K562 (cell line): ENCODE results near the gene DNAJC2. TPM values are rescaled to one million over a fixed set of nuclear protein-coding genes. Genes with fewer than 3 reads are reported as not detected.

Source experiments
- DACH1 ChIP-seq: fragments of 450-650 bp; IDR thresholded peaks from 2 replicates; pipeline ENCODE4 v1.6.1; 2018; ENCODE audit not compliant: partially characterized antibody
- EP300 ChIP-seq: IDR thresholded peaks from 2 replicates; pipeline ENCODE4 v1.6.1; 2012; ENCODE audit warnings: low read length, improper control_type of control experiment
- GTF3C2 ChIP-seq: IDR thresholded peaks from 3 replicates; pipeline ENCODE4 v1.6.1; 2011; ENCODE audit warnings: borderline replicate concordance, mild to moderate bottlenecking, moderate library complexity; ENCODE audit not compliant: insufficient read length; ENCODE audit errors: extremely low read depth
- KDM4B ChIP-seq, 2 experiments: fragments of 450-650 bp in 1 of 2; sonication (generic) in 1 of 2; IDR thresholded peaks; 2 replicates each; pipeline ENCODE4 v1.6.1; 2016 to 2017; ENCODE audit warnings: borderline replicate concordance in 2 of 2, antibody characterized with exemption in 1 of 2, low read depth in 1 of 2, mild to moderate bottlenecking in 1 of 2
- NEUROD1 ChIP-seq: fragments of 150-350 bp; IDR thresholded peaks from 2 replicates; pipeline ENCODE4 v1.6.1; 2014; ENCODE audit warnings: borderline replicate concordance, low read length, low read depth; ENCODE audit not compliant: partially characterized antibody
- NFRKB ChIP-seq: fragments of 450-650 bp; IDR thresholded peaks from 2 replicates; pipeline ENCODE4 v1.6.1; 2016; ENCODE audit warnings: low read depth
- POLR2AphosphoS5 ChIP-seq: IDR thresholded peaks from 2 replicates; pipeline ENCODE4 v1.6.1; 2011; ENCODE audit warnings: mild to moderate bottlenecking, low read depth, low read length, moderate library complexity; ENCODE audit not compliant: control insufficient read depth, insufficient read depth
- RBM17 ChIP-seq: fragments of 200-400 bp; formaldehyde crosslinking; IDR thresholded peaks from 2 replicates; pipeline ENCODE4 v1.6.1; 2017; ENCODE audit warnings: low read depth, mild to moderate bottlenecking, low read length, borderline replicate concordance
- RBM34 ChIP-seq: fragments of 200-400 bp; formaldehyde crosslinking; IDR thresholded peaks from 2 replicates; pipeline ENCODE4 v1.6.1; 2018; ENCODE audit warnings: low read length, borderline replicate concordance; ENCODE audit not compliant: insufficient read depth
- ZFX ChIP-seq: sonication (generic); formaldehyde crosslinking; IDR thresholded peaks from 2 replicates; pipeline ENCODE4 v1.8.0; 2022; ENCODE audit warnings: mild to moderate bottlenecking, missing genetic modification reagents, moderate library complexity
- ZNF277 ChIP-seq: fragments of 250-450 bp; sonication (Bioruptor Pico); IDR thresholded peaks from 2 replicates; pipeline ENCODE4 v1.8.0; 2022; ENCODE audit warnings: inconsistent platforms, mild to moderate bottlenecking, moderate library complexity, borderline replicate concordance
- ZNF668 ChIP-seq: fragments of 250-450 bp; sonication (Bioruptor Pico); IDR thresholded peaks from 2 replicates; pipeline ENCODE4 v1.8.0; 2022; ENCODE audit warnings: mild to moderate bottlenecking, inconsistent platforms
- polyA plus RNA-seq, 8 experiments: library from polyadenylated mRNA; depleted of rRNA in 4 of 8; stranded (reverse) in 5 of 8; unstranded in 3 of 8; fragments of >200 nt; fragmentation: Nextera tagmentation in 2 of 8; fragmentation: Illumina TruSeq in 1 of 8; extraction: Ambion mirVana in 2 of 8; extraction: Trizol in 1 of 8; gene quantifications; 2 replicates each; pipeline versions ENCODE4 v1.2.1 to v1.2.3, GENCODE V29; 2011 to 2014; ENCODE audit warnings: inconsistent platforms in 1 of 8, missing spikeins in 1 of 8
- total RNA-seq, 7 experiments: library from RNA; depleted of rRNA in 6 of 7; stranded (reverse); fragments of >200 nt in 6 of 7; fragmentation: Illumina TruSeq in 2 of 7; extraction: Trizol in 2 of 7; gene quantifications; 2 replicates each; pipeline versions ENCODE4 v1.2.1 to v1.2.3, GENCODE V29; 2011 to 2021; ENCODE audit warnings: low replicate concordance in 1 of 7
- TF ChIP-seq, protein P1 (sequence below): conservative IDR thresholded peaks from 2 replicates; pipeline ENCODE4 v1.6.1; 2011; ENCODE audit warnings: low read depth, mild to moderate bottlenecking, low read length; ENCODE audit not compliant: control insufficient read depth

The DNAJC2 gene
- total and polyA plus RNA-seq, 9 of the 15 experiments (the other 6 are each of a cell fraction or from before 2014, with no cell fraction given) = 40.2 to 157 (median 92.1) TPM

DNA sequence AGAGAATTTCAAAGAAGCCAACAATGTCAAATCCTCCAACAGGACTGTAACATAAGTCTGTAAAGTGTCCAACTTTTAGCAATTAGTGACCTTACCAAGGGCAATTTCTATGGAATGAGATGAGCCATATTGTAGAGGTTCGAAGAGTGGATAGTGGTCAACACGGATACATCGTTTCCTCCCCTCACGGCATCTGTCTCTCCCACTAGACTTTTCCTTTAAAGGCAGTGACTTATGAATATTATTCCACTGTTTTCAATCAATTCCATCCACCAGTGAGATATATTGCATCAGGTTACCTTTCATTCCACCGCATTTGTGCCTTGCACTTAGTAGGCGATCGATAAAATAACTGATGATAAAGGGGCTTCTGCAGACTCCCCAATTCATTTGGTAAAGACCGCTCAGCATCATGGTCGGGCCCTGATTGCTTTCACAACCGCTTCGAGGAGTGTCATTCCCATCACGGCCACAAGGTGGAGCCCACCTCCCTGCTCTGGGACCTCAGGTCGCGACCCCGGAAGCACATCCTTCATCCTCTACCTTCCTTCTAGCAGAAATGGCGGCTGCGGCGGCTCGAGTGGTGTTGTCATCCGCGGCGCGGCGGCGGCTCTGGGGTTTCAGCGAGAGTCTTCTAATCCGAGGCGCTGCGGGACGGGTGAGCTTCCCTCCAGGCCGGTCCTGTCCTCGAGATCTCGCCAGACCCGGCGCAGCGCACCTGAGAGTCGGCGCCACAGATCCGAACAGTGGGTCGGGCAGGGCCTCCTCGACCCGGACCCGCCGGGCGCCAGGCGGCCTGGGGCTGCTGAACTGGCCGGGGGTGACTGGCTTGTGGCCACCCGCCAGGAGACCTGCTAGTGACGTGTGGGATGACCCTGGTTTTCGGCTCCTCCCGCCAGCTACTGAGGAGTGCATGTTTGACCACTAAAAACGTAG, 47.4 kb downstream of the DNAJC2 start, which contains the start of gene PMPCB (continued):
- TF ChIP-seq ZNF277 (CRISPR knock-in tag) (no peak), RBM34 (no peak), POLR2AphosphoS5 (peak; percentile 92), ZNF668 (no peak), RBM17 (no peak), GTF3C2 (no peak), KDM4B (IDR thresholded peaks at IDR 0.05; ENCODE audit: borderline replicate concordance in 2 of 2, low read depth in 1 of 2) (peak in 1 of 2 experiments; percentile 77; a peak in 1 of 4 replicates), NEUROD1 (peak; percentile 61), DACH1 (peak; percentile 28), ZFX (CRISPR knock-in tag) (peak; percentile 97), NFRKB (peak; percentile 97), EP300 (peak; percentile 19; the same call in 1 of the 2 replicates)
- TF ChIP-seq, protein P1, sequence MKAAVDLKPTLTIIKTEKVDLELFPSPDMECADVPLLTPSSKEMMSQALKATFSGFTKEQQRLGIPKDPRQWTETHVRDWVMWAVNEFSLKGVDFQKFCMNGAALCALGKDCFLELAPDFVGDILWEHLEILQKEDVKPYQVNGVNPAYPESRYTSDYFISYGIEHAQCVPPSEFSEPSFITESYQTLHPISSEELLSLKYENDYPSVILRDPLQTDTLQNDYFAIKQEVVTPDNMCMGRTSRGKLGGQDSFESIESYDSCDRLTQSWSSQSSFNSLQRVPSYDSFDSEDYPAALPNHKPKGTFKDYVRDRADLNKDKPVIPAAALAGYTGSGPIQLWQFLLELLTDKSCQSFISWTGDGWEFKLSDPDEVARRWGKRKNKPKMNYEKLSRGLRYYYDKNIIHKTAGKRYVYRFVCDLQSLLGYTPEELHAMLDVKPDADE = peak; percentile 82; the same call in 1 of the 2 replicates
